GM23338 (cell line): ENCODE results near the gene ZCCHC8. TPM values are rescaled to one million over a fixed set of nuclear protein-coding genes. Genes with fewer than 3 reads are reported as not detected.

Experiments
- ATAC-seq: fragments of 200-7000 bp; cut with Tn5 transposase; 3 replicates; pipeline ENCODE4 v1.9.1; 2020
- DNase-seq: peaks from one replicate; pipeline ENCODE4 v3.0.0-alpha.2; 2015; ENCODE audit warnings: low spot score
- H2AFZ ChIP-seq: fragments of 200-600 bp; sonication (generic); 2 replicates; pipeline ENCODE4 v1.8.0; 2016; ENCODE audit warnings: antibody characterized with exemption, mild to moderate bottlenecking, moderate library complexity
- H3F3A ChIP-seq: fragments of 200-600 bp; sonication (generic); replicated peaks from 2 replicates; pipeline ENCODE4 v1.8.0; 2017; ENCODE audit warnings: antibody characterized with exemption, mixed run types, low read depth
- H3K27ac ChIP-seq: fragments of 200-600 bp; sonication (generic); 2 replicates; pipeline ENCODE4 v1.6.1; 2016; ENCODE audit warnings: low read depth
- H3K27me3 ChIP-seq: fragments of 200-600 bp; sonication (generic); 2 replicates; pipeline ENCODE4 v1.8.0; 2016; ENCODE audit warnings: mild to moderate bottlenecking, mixed run types, moderate library complexity; ENCODE audit not compliant: insufficient read depth
- H3K36me3 ChIP-seq: fragments of 200-600 bp; sonication (generic); 2 replicates; pipeline ENCODE4 v1.8.0; 2016; ENCODE audit warnings: mild to moderate bottlenecking; ENCODE audit not compliant: insufficient read depth
- H3K4me1 ChIP-seq: fragments of 200-600 bp; sonication (generic); 2 replicates; pipeline ENCODE4 v1.8.0; 2016; ENCODE audit warnings: mild to moderate bottlenecking, moderate library complexity; ENCODE audit not compliant: insufficient read depth
- H3K4me2 ChIP-seq: fragments of 200-600 bp; sonication (generic); 2 replicates; pipeline ENCODE4 v1.7.1; 2017; ENCODE audit warnings: mixed run types
- H3K4me3 ChIP-seq: fragments of 200-600 bp; sonication (generic); 2 replicates; pipeline ENCODE4 v1.6.1; 2016; ENCODE audit warnings: mixed run types
- H3K79me2 ChIP-seq: fragments of 200-600 bp; sonication (generic); replicated peaks from 2 replicates; pipeline ENCODE4 v1.8.0; 2017; ENCODE audit warnings: mild to moderate bottlenecking; ENCODE audit not compliant: insufficient read depth
- H3K9me2 ChIP-seq: fragments of 200-600 bp; sonication (generic); 2 replicates; pipeline ENCODE4 v1.8.0; 2017; ENCODE audit not compliant: insufficient read depth
- H4K20me1 ChIP-seq: fragments of 200-600 bp; sonication (generic); replicated peaks from 2 replicates; pipeline ENCODE4 v1.8.0; 2017; ENCODE audit warnings: mild to moderate bottlenecking; ENCODE audit not compliant: insufficient read depth
- H3K27ac Mint-ChIP-seq: 2 replicates; pipeline ENCODE4 v1.8.0; 2020; ENCODE audit warnings: inconsistent platforms, mild to moderate bottlenecking, moderate library complexity, mixed read lengths
- H3K27me3 Mint-ChIP-seq: 3 replicates; pipeline ENCODE4 v1.8.0; 2022; ENCODE audit warnings: low read depth, mild to moderate bottlenecking, moderate library complexity, mixed read lengths, inconsistent platforms; ENCODE audit not compliant: insufficient read depth, poor library complexity
- H3K36me3 Mint-ChIP-seq: 3 replicates; pipeline ENCODE4 v1.8.0; 2021; ENCODE audit warnings: low read depth, mild to moderate bottlenecking, inconsistent platforms, moderate library complexity, mixed read lengths
- H3K4me1 Mint-ChIP-seq: 3 replicates; pipeline ENCODE4 v1.8.0; 2020; ENCODE audit warnings: mild to moderate bottlenecking, inconsistent platforms, mixed read lengths
- H3K4me3 Mint-ChIP-seq: 3 replicates; pipeline ENCODE4 v1.8.0; 2021; ENCODE audit warnings: moderate library complexity, mild to moderate bottlenecking, inconsistent platforms, mixed read lengths
- H3K9me3 Mint-ChIP-seq: 3 replicates; pipeline ENCODE4 v1.8.0; 2020; ENCODE audit warnings: moderate library complexity, mild to moderate bottlenecking, inconsistent platforms, mixed read lengths
- CREB1 ChIP-seq: fragments of 250-450 bp; sonication (Bioruptor Pico); IDR thresholded peaks from 2 replicates; pipeline ENCODE4 v1.5.0; 2020; ENCODE audit warnings: low read depth, mild to moderate bottlenecking, moderate library complexity
- CTCF ChIP-seq, 2 experiments: fragments of 200-600 bp in 1 of 2; sonication (generic) in 1 of 2; conservative IDR thresholded peaks; 2 replicates each; pipeline versions ENCODE4 v1.5.1 to v1.6.1; 2016 to 2017; ENCODE audit warnings: antibody characterized with exemption in 2 of 2, low read depth in 2 of 2, mild to moderate bottlenecking in 2 of 2, moderate library complexity in 1 of 2
- ETS1 ChIP-seq: IDR thresholded peaks from 2 replicates; pipeline ENCODE4 v1.6.1; 2016; ENCODE audit warnings: antibody characterized with exemption
- EZH2 ChIP-seq: fragments of 200-600 bp; sonication (generic); IDR thresholded peaks from one replicate; pipeline ENCODE4 v1.8.0; 2017; ENCODE audit warnings: antibody characterized with exemption, mild to moderate bottlenecking, low read depth; ENCODE audit not compliant: unreplicated experiment
- EZH2phosphoT487 ChIP-seq: fragments of 200-600 bp; sonication (generic); IDR thresholded peaks from one replicate; pipeline ENCODE4 v1.8.1; 2018; ENCODE audit warnings: antibody characterized with exemption; ENCODE audit not compliant: unreplicated experiment
- JUNB ChIP-seq: IDR thresholded peaks from one replicate; pipeline ENCODE4 v1.6.1; 2016; ENCODE audit warnings: antibody characterized with exemption; ENCODE audit not compliant: unreplicated experiment
- NANOG ChIP-seq: IDR thresholded peaks from 2 replicates; pipeline ENCODE4 v1.6.1; 2016; ENCODE audit warnings: antibody characterized with exemption, borderline replicate concordance
- POLR2AphosphoS5 ChIP-seq: IDR thresholded peaks from 2 replicates; pipeline ENCODE4 v1.6.1; 2016; ENCODE audit warnings: antibody characterized with exemption, low read depth
- REST ChIP-seq: IDR thresholded peaks from one replicate; pipeline ENCODE4 v1.6.1; 2018; ENCODE audit warnings: antibody characterized with exemption; ENCODE audit not compliant: unreplicated experiment
- STAT1 ChIP-seq: IDR thresholded peaks from one replicate; pipeline ENCODE4 v1.6.1; 2016; ENCODE audit warnings: antibody characterized with exemption; ENCODE audit not compliant: unreplicated experiment
- ZNF114 ChIP-seq: fragments of 250-450 bp; sonication (Bioruptor Pico); IDR thresholded peaks from 2 replicates; pipeline ENCODE4 v1.5.0; 2020; ENCODE audit warnings: mild to moderate bottlenecking, moderate library complexity
- ZNF331 ChIP-seq: fragments of 250-450 bp; sonication (Bioruptor Pico); IDR thresholded peaks from 2 replicates; pipeline ENCODE4 v1.5.0; 2020; ENCODE audit warnings: low read depth, mild to moderate bottlenecking, moderate library complexity
- ZNF462 ChIP-seq: fragments of 250-450 bp; sonication (Bioruptor Pico); IDR thresholded peaks from 2 replicates; pipeline ENCODE4 v1.5.0; 2020; ENCODE audit warnings: mild to moderate bottlenecking, moderate library complexity
- polyA plus RNA-seq: library from polyadenylated mRNA; unstranded; fragments of >200 nt; fragmentation: Nextera tagmentation; extraction: Ambion mirVana; gene quantifications from 2 replicates; pipeline ENCODE4 v1.2.1, GENCODE V29; 2016
- total RNA-seq: library from RNA; depleted of rRNA; stranded (reverse); fragments of >200 nt; shearing (Covaris generic); gene quantifications from 2 replicates; pipeline ENCODE4 v1.2.3, GENCODE V29; 2014

The ZCCHC8 gene
- total and polyA plus RNA-seq, 2 experiments from 2014 or later, result 23.9 to 39.0 TPM

- peaks cover 5% of the 10 kb centered on the region for H3K27me3 Mint-ChIP-seq
- H3K9me3 Mint-ChIP-seq, result no peaks in the 10 kb centered on the region
- Histone ChIP-seq H3K79me2 (no peaks in the 10 kb centered on the region), H3F3A (no peaks in the 10 kb centered on the region), H3K4me1 (no peaks in the 10 kb centered on the region), H3K36me3 (no peaks in the 10 kb centered on the region), H3K9me2 (no peaks in the 10 kb centered on the region), H3K4me2 (no peak overlapping the region), H3K27me3 (no peaks in the 10 kb centered on the region), H3K4me3 (no peak overlapping the region), H4K20me1 (no peaks in the 10 kb centered on the region), H3K27ac (no peak overlapping the region), H2AFZ (no peak overlapping the region)
- no peak overlapping the region for H3K4me3 Mint-ChIP-seq
- no peak for DNase-seq
- no peaks in the 10 kb centered on the region for H3K36me3 Mint-ChIP-seq
- ATAC-seq, result no peak
- TF ChIP-seq NANOG (no peak), ZNF114 (CRISPR knock-in tag) (no peak), STAT1 (no peak), JUNB (no peak), EZH2phosphoT487 (no peak), ZNF331 (CRISPR knock-in tag) (no peak), CREB1 (no peak), CTCF (conservative IDR thresholded peaks at IDR 0.05; ENCODE audit: low read depth in 2 of 2) (no peak), POLR2AphosphoS5 (no peak), ETS1 (no peak), ZNF462 (no peak), EZH2 (no peak), REST (no peak)
- H3K27ac Mint-ChIP-seq, result no peak overlapping the region
- no peaks in the 10 kb centered on the region for H3K4me1 Mint-ChIP-seq
Measured at GRCh38 chr12:122458105-122459035, 42.4 kb downstream of the ZCCHC8 start.
